HUDEP-2 (cell line): ENCODE measurements around the gene SGO2.
"Not testable (repeated sequence)": the region's sequence is repeated elsewhere in the genome, so short reads cannot be mapped to it uniquely, and the experiment has no call there.

Experiments
- DNase-seq, 76 experiments: peaks; one replicate each; lab custom pipeline; 2025; ENCODE audit not compliant: unreplicated experiment in 76 of 76; lab: John Stamatoyannopoulos, UW

The SGO2 gene

GRCh38 chr2:200618590-200619021 is 92.6 kb downstream of the SGO2 start:
- DNase-seq, result no peak

- DNase-seq, result no peak
These were observed 93.3 kb downstream of the SGO2 start for GRCh38 chr2:200619279-200619678.

- no peak for DNase-seq
These were observed 94.8 kb downstream of the SGO2 start for GRCh38 chr2:200620606-200621390.

GRCh38 chr2:200622106-200622505 is 96.1 kb downstream of the SGO2 start:
- DNase-seq, result no peak

- DNase-seq, result no peak
These were observed 98.0 kb downstream of the SGO2 start for GRCh38 chr2:200624026-200624425.

- no peak for DNase-seq
These were observed 98.7 kb downstream of the SGO2 start for GRCh38 chr2:200624658-200625057.

- no peak for DNase-seq
These were observed 99.3 kb downstream of the SGO2 start for GRCh38 chr2:200625282-200625681.

- no peak for DNase-seq
These were observed 100.0 kb downstream of the SGO2 start for GRCh38 chr2:200625958-200626363.

GRCh38 chr2:200627110-200627770 is 101.2 kb downstream of the SGO2 start:
- no peak for DNase-seq

GRCh38 chr2:200628461-200628860 is 102.5 kb downstream of the SGO2 start:
- DNase-seq, result not testable (repeated sequence)

- no peak for DNase-seq
These were observed 105.3 kb downstream of the SGO2 start for GRCh38 chr2:200631287-200631686.
